Measurements from ENCODE around the gene RNF41.

The RNF41 gene

GRCh38 chr12:56244494-56244893 lies 22.8 kb upstream of the RNF41 start:
- DNase-seq (ENCODE audit: low read depth in 2 of 2, low spot score in 1 of 2) = no peak

GRCh38 chr12:56243731-56244181 lies 22.0 kb upstream of the RNF41 start:
- no peak for DNase-seq (ENCODE audit: low read depth in 2 of 2, low spot score in 1 of 2)

GRCh38 chr12:56242986-56243385 lies 21.3 kb upstream of the RNF41 start:
- no peak for DNase-seq (ENCODE audit: low read depth in 2 of 2, low spot score in 1 of 2)

GRCh38 chr12:56241424-56242303 lies 19.9 kb upstream of the RNF41 start:
- DNase-seq (ENCODE audit: low read depth in 2 of 2, low spot score in 1 of 2) = no peak

GRCh38 chr12:56237552-56237951 lies 15.8 kb upstream of the RNF41 start:
- DNase-seq (ENCODE audit: low read depth in 2 of 2, low spot score in 1 of 2) = no peak

- DNase-seq (ENCODE audit: low read depth in 2 of 2, low spot score in 1 of 2) = no peak
These were observed 15.3 kb upstream of the RNF41 start for GRCh38 chr12:56236985-56237384.

GRCh38 chr12:56236091-56236490 lies 14.4 kb upstream of the RNF41 start:
- DNase-seq (ENCODE audit: low read depth in 2 of 2, low spot score in 1 of 2) = no peak

- no peak for DNase-seq (ENCODE audit: low read depth in 2 of 2, low spot score in 1 of 2)
These were observed 13.2 kb upstream of the RNF41 start for GRCh38 chr12:56234746-56235436.

GRCh38 chr12:56231184-56231582 lies 9.5 kb upstream of the RNF41 start:
- DNase-seq (ENCODE audit: low read depth in 2 of 2, low spot score in 1 of 2) = no peak

GRCh38 chr12:56230432-56231183 lies 8.9 kb upstream of the RNF41 start:
- DNase-seq (ENCODE audit: low read depth in 2 of 2, low spot score in 1 of 2) = no peak

GRCh38 chr12:56229916-56230431 lies 8.3 kb upstream of the RNF41 start, which contains the start of gene SLC39A5:
Gene SLC39A5 (plus strand): TSS chr12:56230051. CDS start chr12:56231275, 1,224 bp downstream.
- DNase-seq (ENCODE audit: low read depth in 2 of 2, low spot score in 1 of 2) = no peak

- no peak for DNase-seq (ENCODE audit: low read depth in 2 of 2, low spot score in 1 of 2)
These were observed 7.4 kb upstream of the RNF41 start for GRCh38 chr12:56229082-56229481.

GRCh38 chr12:56224954-56225353 lies 3.2 kb upstream of the RNF41 start:
- no peak for DNase-seq (ENCODE audit: low read depth in 2 of 2, low spot score in 1 of 2)

- DNase-seq (ENCODE audit: low read depth in 2 of 2, low spot score in 1 of 2) = peak; percentile 74 to 88
These were observed 2.5 kb upstream of the RNF41 start, which contains the start of gene NABP2 for GRCh38 chr12:56224102-56224701. Gene NABP2 (plus strand): TSS chr12:56224342. CDS start chr12:56224857, 515 bp downstream.

- no peak for DNase-seq (ENCODE audit: low read depth in 2 of 2, low spot score in 1 of 2)
These were observed 1.9 kb upstream of the RNF41 start for GRCh38 chr12:56223571-56224101.

GRCh38 chr12:56222531-56222895 lies 791 bp upstream of the RNF41 start:
- DNase-seq (ENCODE audit: low read depth in 2 of 2, low spot score in 1 of 2) = no peak

GRCh38 chr12:56221232-56221756 lies 428 bp downstream of the RNF41 start:
- DNase-seq (ENCODE audit: low read depth in 2 of 2, low spot score in 1 of 2) = no peak

- DNase-seq (ENCODE audit: low read depth in 2 of 2, low spot score in 1 of 2) = no peak
These were observed 1.0 kb downstream of the RNF41 start for GRCh38 chr12:56220611-56221231.

- DNase-seq (ENCODE audit: low read depth in 2 of 2, low spot score in 1 of 2) = no peak
These were observed 1.9 kb downstream of the RNF41 start for GRCh38 chr12:56219840-56220239.

GRCh38 chr12:56216461-56216860 lies 5.3 kb downstream of the RNF41 start:
- DNase-seq (ENCODE audit: low read depth in 2 of 2, low spot score in 1 of 2) = no peak
